RWPE2 (cell line): Measurements from ENCODE around the gene CNNM2.
"Not testable (repeated sequence)": the region's sequence is repeated elsewhere in the genome, so short reads cannot be mapped to it uniquely, and the experiment has no call there.

Experiments
- ATAC-seq: fragments of 200-7000 bp; cut with Tn5 transposase; 3 replicates; pipeline ENCODE4 v1.9.1; 2021; ENCODE audit warnings: low read depth
- DNase-seq: peaks from one replicate; pipeline ENCODE4 v3.0.0-alpha.2; 2020; ENCODE audit warnings: low spot score
- H3K27ac ChIP-seq: fragments of 450-650 bp; 2 replicates; pipeline ENCODE4 v1.5.1; 2017; ENCODE audit warnings: mild to moderate bottlenecking; ENCODE audit not compliant: poor library complexity, severe bottlenecking
- H3K27me3 ChIP-seq: fragments of 250-450 bp; sonication (Bioruptor Pico); 2 replicates; pipeline ENCODE4 v1.5.1; 2021; ENCODE audit warnings: mild to moderate bottlenecking, moderate library complexity; ENCODE audit not compliant: insufficient read depth, poor library complexity, severe bottlenecking
- H3K36me3 ChIP-seq: fragments of 250-450 bp; sonication (Bioruptor Pico); 2 replicates; pipeline ENCODE4 v1.5.1; 2020; ENCODE audit warnings: low read depth, mild to moderate bottlenecking, moderate library complexity
- H3K4me1 ChIP-seq: fragments of 250-450 bp; sonication (Bioruptor Pico); 2 replicates; pipeline ENCODE4 v1.5.1; 2021; ENCODE audit warnings: mild to moderate bottlenecking, moderate library complexity; ENCODE audit not compliant: insufficient read depth, poor library complexity, severe bottlenecking
- H3K4me3 ChIP-seq: fragments of 250-450 bp; sonication (Bioruptor Pico); 2 replicates; pipeline ENCODE4 v1.5.1; 2021; ENCODE audit warnings: mild to moderate bottlenecking, moderate library complexity; ENCODE audit not compliant: severe bottlenecking
- H3K9me3 ChIP-seq: fragments of 250-450 bp; sonication (Bioruptor Pico); 2 replicates; pipeline ENCODE4 v1.5.1; 2021; ENCODE audit warnings: mild to moderate bottlenecking, moderate library complexity; ENCODE audit not compliant: severe bottlenecking
- CTCF ChIP-seq: fragments of 450-650 bp; IDR thresholded peaks from one replicate; pipeline ENCODE4 v1.5.1; 2017; ENCODE audit warnings: mild to moderate bottlenecking, moderate library complexity; ENCODE audit not compliant: poor library complexity, severe bottlenecking

Gene CNNM2

GRCh38 chr10:102996876-102997275 is 78.8 kb downstream of the CNNM2 start:
- Histone ChIP-seq H3K4me3 (no peak overlapping the region), H3K27me3 (no peaks in the 10 kb centered on the region), H3K4me1 (no peaks in the 10 kb centered on the region), H3K36me3 (no peaks in the 10 kb centered on the region), H3K9me3 (no peaks in the 10 kb centered on the region), H3K27ac (no peak overlapping the region)
- no peak for TF ChIP-seq CTCF
- ATAC-seq (no peak), DNase-seq (no peak)

DNA sequence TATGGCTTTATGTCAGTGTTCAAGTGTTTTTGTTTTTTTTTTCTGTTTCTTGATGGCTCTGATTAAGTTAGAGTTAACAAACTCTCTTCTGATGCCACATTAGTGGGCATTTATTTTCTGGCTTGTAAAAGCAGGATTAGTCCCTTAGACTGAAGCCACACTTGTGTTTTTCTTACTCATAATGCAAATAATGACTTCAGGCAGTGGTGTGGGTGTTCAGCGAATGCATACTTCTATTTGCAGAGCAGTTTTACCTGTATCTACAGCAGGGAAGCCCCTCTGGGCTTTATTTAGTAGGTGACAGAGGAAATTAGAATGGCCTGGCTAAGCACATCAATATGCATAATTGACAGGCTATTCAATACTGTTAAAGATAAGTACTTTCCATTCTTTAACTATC is 79.9 kb downstream of the CNNM2 start:
- TF ChIP-seq CTCF = no peak
- no peak for ATAC-seq
- no peak overlapping the region for H3K4me3 ChIP-seq

DNA sequence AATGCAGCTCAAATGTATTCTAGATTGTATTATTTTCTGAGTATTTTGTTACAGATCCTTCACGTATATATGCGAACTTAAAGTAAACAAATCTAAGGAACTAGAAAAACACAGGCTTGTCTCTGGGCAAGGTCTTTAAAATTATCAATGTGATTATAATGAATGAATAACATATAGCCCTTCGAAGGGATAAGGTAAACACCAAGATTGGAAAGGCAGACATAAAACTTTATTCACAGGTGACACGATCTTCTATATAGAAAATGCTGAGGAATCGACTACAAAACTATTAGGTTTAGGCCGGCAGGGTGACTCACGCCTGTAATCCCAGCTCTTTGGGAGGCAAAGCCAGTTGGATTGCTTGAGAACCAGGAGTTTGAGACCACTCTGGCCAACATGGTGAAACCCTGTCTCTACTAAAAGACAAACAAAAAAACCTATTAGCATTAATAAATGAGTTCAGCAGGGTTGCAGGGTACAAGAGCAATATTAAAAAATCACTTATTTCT is 80.4 kb downstream of the CNNM2 start:
- no peaks in the 10 kb centered on the region for H3K9me3 ChIP-seq
- H3K27me3 ChIP-seq = no peaks in the 10 kb centered on the region
- TF ChIP-seq CTCF = no peak
- no peak for ATAC-seq
- H3K27ac ChIP-seq = no peak overlapping the region
- no peaks in the 10 kb centered on the region for H3K4me1 ChIP-seq
- H3K4me3 ChIP-seq = no peak overlapping the region
- no peak for DNase-seq
- H3K36me3 ChIP-seq = no peaks in the 10 kb centered on the region

More for the DNA sequence above, 79.9 kb downstream of the CNNM2 start:
- Histone ChIP-seq H3K27me3 (no peaks in the 10 kb centered on the region), H3K27ac (no peak overlapping the region), H3K36me3 (no peaks in the 10 kb centered on the region), H3K4me1 (no peaks in the 10 kb centered on the region), H3K9me3 (no peaks in the 10 kb centered on the region)
- no peak for DNase-seq

- not testable (repeated sequence) for H3K27ac ChIP-seq, ATAC-seq, H3K27me3 ChIP-seq, H3K4me3 ChIP-seq, DNase-seq, H3K9me3 ChIP-seq, H3K4me1 ChIP-seq, H3K36me3 ChIP-seq
Measured at GRCh38 chr10:103000050-103000449, 82.0 kb downstream of the CNNM2 start.

- Histone ChIP-seq H3K27me3 (no peaks in the 10 kb centered on the region), H3K36me3 (no peaks in the 10 kb centered on the region), H3K9me3 (no peaks in the 10 kb centered on the region), H3K27ac (no peak overlapping the region), H3K4me1 (no peaks in the 10 kb centered on the region), H3K4me3 (no peak overlapping the region)
- no peak for TF ChIP-seq CTCF
- no peak for DNase-seq
- no peak for ATAC-seq
Measured at GRCh38 chr10:103007017-103007416, 88.9 kb downstream of the CNNM2 start.
